GM23338 (cell line): ENCODE data around the gene BID.

Experiments
- CREB1 ChIP-seq: fragments of 250-450 bp; sonication (Bioruptor Pico); IDR thresholded peaks from 2 replicates; pipeline ENCODE4 v1.5.0; 2020; ENCODE audit warnings: low read depth, mild to moderate bottlenecking, moderate library complexity
- CTCF ChIP-seq, 2 experiments: fragments of 200-600 bp in 1 of 2; sonication (generic) in 1 of 2; conservative IDR thresholded peaks; 2 replicates each; pipeline versions ENCODE4 v1.5.1 to v1.6.1; 2016 to 2017; ENCODE audit warnings: antibody characterized with exemption in 2 of 2, low read depth in 2 of 2, mild to moderate bottlenecking in 2 of 2, moderate library complexity in 1 of 2
- ETS1 ChIP-seq: IDR thresholded peaks from 2 replicates; pipeline ENCODE4 v1.6.1; 2016; ENCODE audit warnings: antibody characterized with exemption
- EZH2 ChIP-seq: fragments of 200-600 bp; sonication (generic); IDR thresholded peaks from one replicate; pipeline ENCODE4 v1.8.0; 2017; ENCODE audit warnings: antibody characterized with exemption, mild to moderate bottlenecking, low read depth; ENCODE audit not compliant: unreplicated experiment
- EZH2phosphoT487 ChIP-seq: fragments of 200-600 bp; sonication (generic); IDR thresholded peaks from one replicate; pipeline ENCODE4 v1.8.1; 2018; ENCODE audit warnings: antibody characterized with exemption; ENCODE audit not compliant: unreplicated experiment
- JUNB ChIP-seq: IDR thresholded peaks from one replicate; pipeline ENCODE4 v1.6.1; 2016; ENCODE audit warnings: antibody characterized with exemption; ENCODE audit not compliant: unreplicated experiment
- NANOG ChIP-seq: IDR thresholded peaks from 2 replicates; pipeline ENCODE4 v1.6.1; 2016; ENCODE audit warnings: antibody characterized with exemption, borderline replicate concordance
- POLR2AphosphoS5 ChIP-seq: IDR thresholded peaks from 2 replicates; pipeline ENCODE4 v1.6.1; 2016; ENCODE audit warnings: antibody characterized with exemption, low read depth
- REST ChIP-seq: IDR thresholded peaks from one replicate; pipeline ENCODE4 v1.6.1; 2018; ENCODE audit warnings: antibody characterized with exemption; ENCODE audit not compliant: unreplicated experiment
- STAT1 ChIP-seq: IDR thresholded peaks from one replicate; pipeline ENCODE4 v1.6.1; 2016; ENCODE audit warnings: antibody characterized with exemption; ENCODE audit not compliant: unreplicated experiment
- ZNF114 ChIP-seq: fragments of 250-450 bp; sonication (Bioruptor Pico); IDR thresholded peaks from 2 replicates; pipeline ENCODE4 v1.5.0; 2020; ENCODE audit warnings: mild to moderate bottlenecking, moderate library complexity
- ZNF331 ChIP-seq: fragments of 250-450 bp; sonication (Bioruptor Pico); IDR thresholded peaks from 2 replicates; pipeline ENCODE4 v1.5.0; 2020; ENCODE audit warnings: low read depth, mild to moderate bottlenecking, moderate library complexity
- ZNF462 ChIP-seq: fragments of 250-450 bp; sonication (Bioruptor Pico); IDR thresholded peaks from 2 replicates; pipeline ENCODE4 v1.5.0; 2020; ENCODE audit warnings: mild to moderate bottlenecking, moderate library complexity

GRCh38 chr22:17741866-17742526 lies 32.3 kb downstream of the BID start:
- no peak for TF ChIP-seq CTCF (conservative IDR thresholded peaks at IDR 0.05; ENCODE audit: low read depth in 2 of 2)
- no peak for TF ChIP-seq JUNB
- TF ChIP-seq CREB1 (CRISPR knock-in tag): no peak
- TF ChIP-seq STAT1: no peak
- TF ChIP-seq EZH2: no peak
- no peak for TF ChIP-seq REST
- TF ChIP-seq POLR2AphosphoS5: no peak
- no peak for TF ChIP-seq EZH2phosphoT487
- TF ChIP-seq ZNF331 (CRISPR knock-in tag): no peak
- no peak for TF ChIP-seq ETS1
- TF ChIP-seq NANOG: no peak
- no peak for TF ChIP-seq ZNF114 (CRISPR knock-in tag)
- no peak for TF ChIP-seq ZNF462 (CRISPR knock-in tag)
